NCI-H748 (cell line): ENCODE results near the gene RFPL1.
"Not testable (repeated sequence)": the region's sequence is repeated elsewhere in the genome, so short reads cannot be mapped to it uniquely, and the experiment has no call there.

Source experiments
- DNase-seq: peaks from one replicate; lab custom pipeline; 2025; ENCODE audit not compliant: unreplicated experiment; lab: John Stamatoyannopoulos, UW

Gene RFPL1

DNA sequence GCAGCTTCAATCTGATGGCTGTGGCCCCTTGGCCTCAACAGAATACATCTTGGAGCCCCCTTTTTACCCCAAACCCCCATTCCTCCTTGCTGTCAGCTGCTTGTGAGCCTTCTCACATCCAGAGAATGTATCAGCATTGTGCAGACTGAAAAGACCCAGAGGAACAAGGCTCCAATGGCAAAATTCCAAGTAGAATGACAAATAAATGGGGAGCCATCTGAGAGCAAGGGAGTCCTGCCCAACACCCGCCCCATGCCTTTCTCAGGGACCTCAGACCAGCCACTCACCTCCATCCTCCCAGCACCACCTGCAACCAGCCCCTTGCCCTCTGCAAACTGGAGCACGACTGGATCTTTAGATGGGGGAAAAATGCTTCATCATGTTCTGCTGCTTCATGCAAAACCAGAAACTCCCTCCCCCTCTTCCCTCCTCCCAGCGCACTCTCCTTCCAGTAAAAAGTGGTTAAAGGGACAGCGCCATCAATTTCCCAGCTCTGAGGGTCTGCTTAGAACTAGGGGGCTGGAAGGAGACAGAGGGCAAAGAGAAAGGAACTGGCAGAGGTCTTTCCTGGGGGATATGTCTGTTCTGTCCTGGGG is 39.4 kb downstream of the RFPL1 start:
- DNase-seq: no peak

DNA sequence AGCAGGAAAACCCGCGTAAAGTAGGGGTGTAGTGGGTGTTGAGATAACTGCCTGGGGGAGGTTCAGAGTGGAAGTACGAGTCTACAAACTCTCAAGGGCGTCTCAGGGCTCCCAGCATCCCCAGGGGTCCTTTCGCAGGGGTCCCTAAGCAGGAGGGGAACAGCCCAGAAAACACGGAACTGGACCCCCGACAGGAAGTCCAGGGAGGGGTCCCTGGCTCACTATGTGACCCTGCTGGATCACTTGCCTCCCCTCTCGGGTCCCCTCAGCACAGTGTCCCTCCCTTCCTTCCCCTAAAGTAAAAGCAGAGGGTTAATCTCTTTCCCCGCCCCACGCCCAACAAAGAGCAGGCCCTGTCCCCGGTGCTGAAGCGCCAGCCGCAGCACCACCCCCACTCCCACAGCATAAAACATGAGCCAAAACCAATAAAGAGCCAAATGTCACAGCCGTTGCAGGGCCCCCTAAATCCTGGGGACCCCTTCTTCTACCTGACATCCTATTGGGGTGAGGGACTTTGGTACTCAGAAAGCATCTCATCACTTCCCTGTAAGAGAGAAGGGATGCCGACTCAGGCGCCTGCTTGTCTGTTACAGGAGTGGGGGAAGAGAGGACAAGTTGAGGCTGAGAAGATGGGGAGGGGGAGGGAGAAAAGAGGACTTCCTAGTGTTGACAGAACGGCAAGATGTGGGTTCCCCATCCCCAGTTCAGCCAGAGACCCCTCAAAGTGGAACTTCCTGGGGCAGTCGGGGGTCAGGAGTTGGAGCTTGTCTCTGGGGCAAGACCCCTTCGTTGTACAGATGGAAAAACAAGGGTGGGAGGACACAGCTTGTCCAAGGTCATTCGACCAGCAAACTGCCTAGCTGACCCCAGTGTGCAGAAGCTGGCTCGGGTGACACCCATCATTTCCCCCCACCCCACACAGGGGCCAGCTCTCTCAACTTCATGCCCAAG is 40.2 kb downstream of the RFPL1 start:
- DNase-seq: no peak

DNA sequence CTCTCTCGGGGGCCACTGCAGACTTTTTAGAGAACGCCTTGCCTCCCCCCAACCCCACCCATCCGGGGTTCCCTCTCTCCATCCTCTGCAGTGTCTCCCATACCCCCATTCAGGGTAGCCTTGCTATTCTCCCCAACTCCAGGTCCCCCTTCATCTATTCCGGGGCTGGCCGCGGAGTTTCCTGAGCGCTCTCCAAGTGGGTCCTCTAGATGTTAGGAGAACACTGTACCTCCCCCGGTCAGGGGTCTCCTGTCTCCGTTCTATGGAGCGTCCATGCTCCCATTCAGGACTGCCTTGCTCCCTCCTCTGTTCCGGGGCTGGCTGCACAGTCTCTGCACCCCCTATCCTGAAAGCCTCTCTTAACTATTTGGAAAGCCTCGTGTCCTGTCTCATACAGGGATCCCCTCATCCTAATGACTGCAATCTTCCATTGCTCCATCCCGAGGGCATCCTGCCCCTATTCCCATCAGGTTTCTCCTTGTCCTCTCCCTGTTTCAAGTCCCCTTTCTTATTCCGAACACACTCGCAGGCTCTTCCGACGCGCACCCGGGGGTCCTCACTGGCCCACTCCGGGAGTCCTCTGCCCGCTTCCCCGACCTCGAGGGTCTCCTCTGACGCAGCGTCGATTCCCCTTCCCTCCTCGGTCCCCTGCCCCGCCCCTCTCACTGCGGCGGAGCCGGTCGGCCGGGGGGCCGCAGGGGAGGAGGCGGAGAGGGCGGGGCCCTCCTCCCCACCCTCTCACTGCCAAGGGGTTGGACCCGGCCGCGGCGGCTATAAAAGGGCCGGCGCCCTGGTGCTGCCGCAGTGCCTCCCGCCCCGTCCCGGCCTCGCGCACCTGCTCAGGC is 41.3 kb downstream of the RFPL1 start, which contains the start of gene NEFH:
Gene NEFH, plus strand, starts transcription at position 802 of the 845 bp plus-strand sequence. CDS start 45 bp downstream, outside the sequence.
- peak; percentile 75 for DNase-seq

DNA sequence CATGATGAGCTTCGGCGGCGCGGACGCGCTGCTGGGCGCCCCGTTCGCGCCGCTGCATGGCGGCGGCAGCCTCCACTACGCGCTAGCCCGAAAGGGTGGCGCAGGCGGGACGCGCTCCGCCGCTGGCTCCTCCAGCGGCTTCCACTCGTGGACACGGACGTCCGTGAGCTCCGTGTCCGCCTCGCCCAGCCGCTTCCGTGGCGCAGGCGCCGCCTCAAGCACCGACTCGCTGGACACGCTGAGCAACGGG is 41.8 kb downstream of the RFPL1 start:
- no peak for DNase-seq

DNA sequence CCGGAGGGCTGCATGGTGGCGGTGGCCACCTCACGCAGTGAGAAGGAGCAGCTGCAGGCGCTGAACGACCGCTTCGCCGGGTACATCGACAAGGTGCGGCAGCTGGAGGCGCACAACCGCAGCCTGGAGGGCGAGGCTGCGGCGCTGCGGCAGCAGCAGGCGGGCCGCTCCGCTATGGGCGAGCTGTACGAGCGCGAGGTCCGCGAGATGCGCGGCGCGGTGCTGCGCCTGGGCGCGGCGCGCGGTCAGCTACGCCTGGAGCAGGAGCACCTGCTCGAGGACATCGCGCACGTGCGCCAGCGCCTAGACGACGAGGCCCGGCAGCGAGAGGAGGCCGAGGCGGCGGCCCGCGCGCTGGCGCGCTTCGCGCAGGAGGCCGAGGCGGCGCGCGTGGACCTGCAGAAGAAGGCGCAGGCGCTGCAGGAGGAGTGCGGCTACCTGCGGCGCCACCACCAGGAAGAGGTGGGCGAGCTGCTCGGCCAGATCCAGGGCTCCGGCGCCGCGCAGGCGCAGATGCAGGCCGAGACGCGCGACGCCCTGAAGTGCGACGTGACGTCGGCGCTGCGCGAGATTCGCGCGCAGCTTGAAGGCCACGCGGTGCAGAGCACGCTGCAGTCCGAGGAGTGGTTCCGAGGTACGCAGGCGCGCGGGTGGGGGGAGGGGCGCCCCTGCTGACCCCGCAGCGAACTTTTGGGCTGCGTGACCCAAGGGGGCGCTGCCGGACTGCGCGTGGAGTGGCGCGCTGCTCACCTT is 42.3 kb downstream of the RFPL1 start:
- DNase-seq: peak; percentile 44

DNA sequence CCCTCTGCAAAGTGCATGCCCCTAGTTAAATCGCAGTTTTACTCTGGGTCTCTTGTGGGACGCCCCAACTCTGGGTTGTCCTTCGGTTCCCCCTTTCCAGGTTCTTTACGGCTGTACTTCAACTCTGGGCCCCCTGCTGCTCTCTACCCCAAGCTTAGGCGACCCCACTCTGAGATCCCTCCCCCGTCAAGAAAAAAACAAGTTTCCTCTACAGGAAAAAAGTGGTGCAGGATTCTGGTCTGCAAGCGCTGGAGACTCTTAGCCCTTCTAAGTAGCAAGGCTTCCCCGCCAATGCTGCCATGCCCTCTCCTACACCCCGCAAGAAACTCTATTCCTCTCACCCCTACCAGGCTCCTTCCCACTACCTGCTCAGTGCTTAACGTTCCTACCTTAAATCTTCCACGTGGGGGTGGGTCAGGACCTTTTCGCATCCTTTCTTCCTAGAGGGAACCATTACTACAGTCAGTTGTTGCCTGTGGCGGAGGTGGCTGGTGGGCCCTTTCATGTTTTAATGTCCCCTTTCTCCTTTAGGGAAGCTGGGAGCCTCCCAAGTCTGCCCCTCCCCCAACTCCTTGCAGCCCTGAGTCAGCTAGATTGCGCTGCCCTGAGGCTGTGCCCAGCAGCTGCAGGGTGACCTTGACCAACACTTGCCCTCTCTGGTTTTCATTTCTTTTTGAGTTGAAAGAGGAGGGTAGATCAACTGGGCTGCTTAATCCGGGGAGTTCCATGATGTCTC is 43.0 kb downstream of the RFPL1 start:
- DNase-seq: no peak

DNA sequence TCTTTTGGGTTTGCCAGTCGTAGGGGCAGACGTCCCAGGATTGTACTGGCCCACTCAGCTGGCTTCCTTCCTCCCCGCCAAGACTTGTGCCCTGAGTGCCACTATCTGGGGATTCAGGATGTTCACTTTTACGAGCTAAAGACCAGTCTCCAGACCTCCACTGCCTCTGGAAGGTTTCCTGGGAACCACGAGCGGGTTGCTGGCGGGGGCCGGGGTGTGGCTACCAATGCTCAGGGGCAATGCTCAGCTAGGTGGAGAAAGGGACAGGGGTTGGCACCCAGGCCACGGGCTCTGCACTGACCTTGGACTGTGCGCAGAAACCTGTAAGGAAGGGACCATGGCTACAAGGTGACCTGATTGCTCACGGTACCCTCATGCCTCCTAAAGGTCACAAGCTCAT is 43.9 kb downstream of the RFPL1 start:
- no peak for DNase-seq

DNA sequence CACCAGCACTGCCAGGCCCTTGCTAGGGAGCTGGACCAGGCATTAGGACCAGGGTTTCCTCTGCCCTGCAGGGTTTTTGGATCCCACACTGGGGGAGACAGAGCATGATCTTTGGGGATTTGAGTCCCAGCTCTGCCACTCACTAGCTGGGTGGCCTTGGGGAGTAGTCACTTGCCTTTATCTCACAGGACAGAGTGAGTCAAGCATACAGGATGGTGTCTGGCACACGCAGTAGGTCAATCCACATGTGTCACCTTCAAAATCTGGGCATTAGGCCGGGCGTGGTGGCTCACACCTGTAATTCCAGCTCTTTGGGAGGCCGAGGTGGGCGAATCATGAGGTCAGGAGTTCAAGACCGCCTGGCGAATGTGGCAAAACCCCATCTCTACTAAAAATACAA is 44.3 kb downstream of the RFPL1 start:
- no peak for DNase-seq

DNA sequence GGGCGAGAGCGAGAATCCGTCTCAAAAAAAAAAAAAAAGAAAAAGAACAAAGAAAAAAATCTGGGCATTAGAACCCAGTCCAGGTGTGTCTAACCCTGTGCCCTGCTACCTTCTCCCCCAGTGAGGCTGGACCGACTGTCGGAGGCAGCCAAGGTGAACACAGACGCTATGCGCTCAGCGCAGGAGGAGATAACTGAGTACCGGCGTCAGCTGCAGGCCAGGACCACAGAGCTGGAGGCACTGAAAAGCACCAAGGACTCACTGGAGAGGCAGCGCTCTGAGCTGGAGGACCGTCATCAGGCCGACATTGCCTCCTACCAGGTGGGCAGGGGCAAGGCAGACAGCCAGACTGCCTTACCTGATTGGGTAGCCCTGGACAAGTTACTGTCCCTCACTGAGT is 44.9 kb downstream of the RFPL1 start:
- DNase-seq: no peak

DNA sequence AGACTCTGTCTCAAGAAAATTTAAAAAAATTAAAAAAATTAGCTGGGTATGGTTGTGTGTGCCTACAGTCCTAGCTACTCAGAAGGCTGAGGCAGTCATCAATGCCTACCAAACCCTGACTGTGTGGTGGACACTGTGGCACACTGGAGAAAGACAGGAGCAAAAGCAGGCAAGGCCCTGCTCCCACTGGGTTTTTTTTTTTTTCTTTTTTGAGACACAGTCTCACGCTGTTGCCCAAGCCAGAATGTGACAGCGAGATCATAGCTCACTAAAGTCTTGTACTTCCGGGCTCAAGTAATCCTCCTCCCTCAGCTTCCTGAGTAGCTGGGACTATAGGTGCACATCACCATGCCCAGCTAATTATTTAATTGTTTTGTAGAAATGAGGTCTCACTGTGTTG is 46.3 kb downstream of the RFPL1 start:
- DNase-seq: no peak

DNA sequence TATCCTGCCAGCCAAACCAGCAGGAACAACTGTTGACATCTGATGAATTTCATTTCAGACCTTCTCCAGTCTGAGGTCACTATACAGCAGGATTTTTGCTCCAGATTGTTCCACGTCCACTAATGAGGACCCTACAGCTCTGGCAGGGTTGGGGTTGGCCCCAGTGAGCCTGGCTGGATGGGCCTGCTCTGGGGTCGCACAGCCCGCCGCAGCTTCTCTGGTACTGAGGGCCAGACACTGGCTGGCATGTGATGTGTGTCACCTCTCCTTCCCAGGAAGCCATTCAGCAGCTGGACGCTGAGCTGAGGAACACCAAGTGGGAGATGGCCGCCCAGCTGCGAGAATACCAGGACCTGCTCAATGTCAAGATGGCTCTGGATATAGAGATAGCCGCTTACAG is 47.1 kb downstream of the RFPL1 start:
- DNase-seq: no peak

DNA sequence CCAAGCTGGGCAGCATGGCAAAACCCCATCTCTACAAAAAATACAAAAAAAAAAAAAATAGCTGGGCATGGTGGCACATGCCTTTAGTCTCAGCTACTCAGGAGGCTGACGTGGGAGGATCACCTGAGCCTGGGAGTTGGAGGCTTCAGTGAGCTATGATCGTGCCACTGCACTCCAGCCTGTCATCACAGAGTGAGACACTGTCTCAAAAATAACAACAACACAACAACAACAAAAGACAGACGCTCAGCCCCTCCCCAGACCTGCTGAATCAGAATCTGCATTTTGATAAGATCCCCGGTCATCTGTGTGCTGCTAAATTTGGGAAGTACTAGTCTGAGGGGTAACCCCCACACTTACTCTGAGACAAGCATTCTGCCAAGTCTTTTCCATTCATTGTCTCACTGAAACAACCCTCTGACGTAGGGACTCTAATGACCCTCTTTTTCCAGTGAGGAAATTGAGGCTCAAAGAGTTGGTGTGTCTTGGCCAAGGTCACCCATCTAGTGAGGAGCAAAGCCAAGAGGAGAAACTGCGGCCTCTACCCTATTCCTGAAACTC is 49.1 kb downstream of the RFPL1 start:
- DNase-seq: no peak

DNA sequence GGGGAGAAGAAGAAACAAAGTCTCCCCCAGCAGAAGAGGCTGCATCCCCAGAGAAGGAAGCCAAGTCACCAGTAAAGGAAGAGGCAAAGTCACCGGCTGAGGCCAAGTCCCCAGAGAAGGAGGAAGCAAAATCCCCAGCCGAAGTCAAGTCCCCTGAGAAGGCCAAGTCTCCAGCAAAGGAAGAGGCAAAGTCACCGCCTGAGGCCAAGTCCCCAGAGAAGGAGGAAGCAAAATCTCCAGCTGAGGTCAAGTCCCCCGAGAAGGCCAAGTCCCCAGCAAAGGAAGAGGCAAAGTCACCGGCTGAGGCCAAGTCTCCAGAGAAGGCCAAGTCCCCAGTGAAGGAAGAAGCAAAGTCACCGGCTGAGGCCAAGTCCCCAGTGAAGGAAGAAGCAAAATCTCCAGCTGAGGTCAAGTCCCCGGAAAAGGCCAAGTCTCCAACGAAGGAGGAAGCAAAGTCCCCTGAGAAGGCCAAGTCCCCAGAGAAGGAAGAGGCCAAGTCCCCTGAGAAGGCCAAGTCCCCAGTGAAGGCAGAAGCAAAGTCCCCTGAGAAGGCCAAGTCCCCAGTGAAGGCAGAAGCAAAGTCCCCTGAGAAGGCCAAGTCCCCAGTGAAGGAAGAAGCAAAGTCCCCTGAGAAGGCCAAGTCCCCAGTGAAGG is 50.9 kb downstream of the RFPL1 start:
- not testable (repeated sequence) for DNase-seq

DNA sequence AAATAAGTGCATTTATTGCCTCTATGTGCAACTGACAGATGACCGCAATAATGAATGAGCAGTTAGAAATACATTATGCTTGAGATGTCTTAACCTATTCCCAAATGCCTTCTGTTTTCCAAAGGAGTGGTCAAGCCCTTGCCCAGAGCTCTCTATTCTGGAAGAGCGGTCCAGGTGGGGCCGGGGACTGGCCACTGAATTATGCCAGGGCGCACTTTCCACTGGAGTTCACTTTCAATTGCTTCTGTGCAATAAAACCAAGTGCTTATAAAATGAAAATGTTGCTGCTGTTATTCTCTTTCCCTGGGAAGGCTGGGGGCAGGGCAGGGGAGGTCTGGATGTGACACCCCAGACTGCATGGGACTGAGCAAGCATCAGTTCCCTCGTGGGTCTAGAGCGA is 52.6 kb downstream of the RFPL1 start:
- DNase-seq: no peak
